Fibroblast of mammary gland (primary cell): ENCODE data around the gene SGCA.

ENCODE experiments used
- DNase-seq: peaks from one replicate; pipeline ENCODE4 v3.0.0-alpha.2; 2010; ENCODE audit warnings: low read depth
- H3K4me3 ChIP-seq: 2 replicates; pipeline ENCODE4 v1.5.1; 2011; ENCODE audit warnings: low read depth, mild to moderate bottlenecking, low read length, moderate library complexity; ENCODE audit not compliant: control insufficient read depth
- TF ChIP-seq, protein P1 (sequence below): conservative IDR thresholded peaks from 2 replicates; pipeline ENCODE4 v1.5.1; 2011; ENCODE audit warnings: low read depth, low read length, inconsistent platforms; ENCODE audit not compliant: control insufficient read depth, insufficient read depth

The SGCA gene

DNA sequence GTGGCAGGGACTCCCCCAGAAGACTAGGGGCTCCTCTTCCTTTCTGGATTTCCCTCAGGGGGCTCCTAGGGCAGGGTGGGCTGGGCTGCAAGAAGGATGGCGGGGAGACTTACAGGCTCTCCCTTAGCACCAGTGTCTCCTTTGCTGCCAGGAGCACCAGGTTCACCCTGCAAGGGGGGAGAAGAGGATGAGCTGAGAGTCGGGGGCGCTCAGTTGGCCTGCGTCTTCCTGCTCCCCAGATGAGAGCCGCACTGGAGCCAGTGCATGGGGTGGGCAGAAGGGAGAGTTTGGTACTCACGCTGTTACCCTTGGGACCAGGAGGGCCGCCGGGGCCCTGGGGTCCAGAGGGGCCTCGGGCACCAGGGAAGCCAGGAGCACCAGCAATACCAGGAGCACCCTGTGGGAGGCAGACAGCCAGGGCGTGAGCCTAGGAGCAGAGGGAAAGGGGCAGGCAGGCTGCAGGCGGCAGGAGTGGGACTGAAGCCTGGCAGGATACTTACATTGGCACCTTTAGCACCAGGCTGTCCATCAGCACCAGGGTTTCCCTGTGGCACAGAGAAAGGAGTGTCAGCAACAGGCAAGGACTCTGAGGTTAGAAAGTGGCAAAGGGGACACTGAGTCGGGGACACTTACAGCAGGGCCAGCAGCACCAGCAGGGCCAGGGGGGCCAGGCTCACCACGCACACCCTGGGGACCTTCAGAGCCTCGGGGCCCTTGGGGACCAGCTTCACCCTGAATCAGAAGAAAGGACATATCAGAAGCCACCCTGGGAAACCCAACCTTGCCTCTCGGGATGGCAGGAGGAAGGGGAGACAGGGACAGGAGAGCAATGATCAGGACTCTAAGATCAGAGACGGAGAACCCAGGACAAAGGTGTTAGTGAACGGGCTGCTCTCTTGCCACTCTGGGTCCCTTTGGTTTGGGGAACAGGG lies 29.4 kb downstream of the SGCA start:
- H3K4me3 ChIP-seq = peak overlapping the region; percentile 100
- DNase-seq = peak; percentile 60
- TF ChIP-seq, protein P1, sequence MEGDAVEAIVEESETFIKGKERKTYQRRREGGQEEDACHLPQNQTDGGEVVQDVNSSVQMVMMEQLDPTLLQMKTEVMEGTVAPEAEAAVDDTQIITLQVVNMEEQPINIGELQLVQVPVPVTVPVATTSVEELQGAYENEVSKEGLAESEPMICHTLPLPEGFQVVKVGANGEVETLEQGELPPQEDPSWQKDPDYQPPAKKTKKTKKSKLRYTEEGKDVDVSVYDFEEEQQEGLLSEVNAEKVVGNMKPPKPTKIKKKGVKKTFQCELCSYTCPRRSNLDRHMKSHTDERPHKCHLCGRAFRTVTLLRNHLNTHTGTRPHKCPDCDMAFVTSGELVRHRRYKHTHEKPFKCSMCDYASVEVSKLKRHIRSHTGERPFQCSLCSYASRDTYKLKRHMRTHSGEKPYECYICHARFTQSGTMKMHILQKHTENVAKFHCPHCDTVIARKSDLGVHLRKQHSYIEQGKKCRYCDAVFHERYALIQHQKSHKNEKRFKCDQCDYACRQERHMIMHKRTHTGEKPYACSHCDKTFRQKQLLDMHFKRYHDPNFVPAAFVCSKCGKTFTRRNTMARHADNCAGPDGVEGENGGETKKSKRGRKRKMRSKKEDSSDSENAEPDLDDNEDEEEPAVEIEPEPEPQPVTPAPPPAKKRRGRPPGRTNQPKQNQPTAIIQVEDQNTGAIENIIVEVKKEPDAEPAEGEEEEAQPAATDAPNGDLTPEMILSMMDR = peak; percentile 37

DNA sequence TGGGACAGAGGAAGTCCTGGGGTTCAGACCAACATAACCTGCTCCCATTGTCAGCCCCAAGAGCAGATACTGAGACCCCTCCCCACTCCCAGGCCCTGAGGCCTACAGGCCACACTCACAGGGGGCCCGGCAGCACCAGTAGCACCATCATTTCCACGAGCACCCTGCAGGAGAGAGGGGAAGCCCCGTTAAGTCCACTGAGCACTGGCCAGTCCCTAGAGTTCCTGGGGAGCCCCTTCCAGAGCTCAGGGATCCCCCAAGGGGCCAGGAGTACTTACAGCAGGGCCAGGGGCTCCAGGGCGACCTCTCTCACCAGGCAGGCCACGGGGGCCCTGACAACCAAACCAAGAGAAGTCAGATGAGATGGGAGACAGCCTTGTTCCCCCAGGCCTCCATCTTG lies 30.2 kb downstream of the SGCA start:
- no peak for DNase-seq
- TF ChIP-seq, protein P1 = no peak
- peak overlapping the region; percentile 100 for H3K4me3 ChIP-seq

DNA sequence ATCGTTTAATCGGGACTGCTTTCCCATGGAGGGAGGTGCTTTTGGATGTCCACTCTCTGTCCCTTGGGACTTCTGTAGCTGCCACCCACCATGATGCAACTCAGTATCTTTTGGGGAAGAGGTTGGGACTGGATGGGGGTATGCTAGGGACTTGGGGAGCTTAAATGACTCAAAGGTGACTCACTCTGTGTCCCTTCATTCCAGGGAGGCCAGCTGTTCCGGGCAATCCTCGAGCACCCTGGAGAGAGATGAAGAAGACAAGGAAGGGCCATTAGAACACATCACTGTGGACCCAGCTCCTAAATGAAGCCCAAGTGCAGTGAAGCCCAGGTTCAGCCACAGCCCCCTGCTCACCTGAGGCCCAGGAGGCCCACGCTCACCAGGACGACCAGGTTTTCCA lies 31.0 kb downstream of the SGCA start:
- H3K4me3 ChIP-seq = peak overlapping the region; percentile 100
- DNase-seq = peak; percentile 91
- TF ChIP-seq, protein P1 = no peak

DNA sequence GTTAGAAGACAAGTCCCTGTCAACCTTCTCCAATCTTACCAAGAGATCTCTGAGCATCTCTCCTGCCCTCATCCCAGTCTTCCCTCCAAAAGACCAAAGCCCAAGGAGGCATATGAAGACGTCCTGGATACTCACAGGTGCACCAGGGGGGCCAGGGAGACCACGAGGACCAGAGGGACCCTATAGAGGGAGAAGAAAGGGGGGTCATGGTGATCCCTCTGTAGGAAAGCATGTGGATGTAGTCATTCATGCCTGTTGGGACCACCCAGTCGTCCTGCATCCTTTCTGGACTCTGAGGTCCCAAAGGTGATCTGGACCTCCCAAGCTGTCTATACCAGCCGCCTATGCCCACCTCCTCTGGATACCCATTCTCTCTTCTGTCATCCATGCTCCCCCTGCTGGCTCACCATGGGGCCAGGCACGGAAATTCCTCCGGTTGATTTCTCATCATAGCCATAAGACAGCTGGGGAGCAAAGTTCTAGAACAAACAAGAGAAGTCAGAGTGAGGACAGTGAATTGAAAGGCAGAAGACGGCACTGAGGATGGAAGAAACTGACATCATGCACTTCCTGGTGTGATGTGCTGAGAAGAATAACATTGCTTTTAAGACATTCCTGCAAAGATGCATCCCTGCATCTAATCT lies 32.3 kb downstream of the SGCA start:
- peak overlapping the region; percentile 100 for H3K4me3 ChIP-seq
- DNase-seq = peak; percentile 73
- TF ChIP-seq, protein P1 = peak; percentile 61

DNA sequence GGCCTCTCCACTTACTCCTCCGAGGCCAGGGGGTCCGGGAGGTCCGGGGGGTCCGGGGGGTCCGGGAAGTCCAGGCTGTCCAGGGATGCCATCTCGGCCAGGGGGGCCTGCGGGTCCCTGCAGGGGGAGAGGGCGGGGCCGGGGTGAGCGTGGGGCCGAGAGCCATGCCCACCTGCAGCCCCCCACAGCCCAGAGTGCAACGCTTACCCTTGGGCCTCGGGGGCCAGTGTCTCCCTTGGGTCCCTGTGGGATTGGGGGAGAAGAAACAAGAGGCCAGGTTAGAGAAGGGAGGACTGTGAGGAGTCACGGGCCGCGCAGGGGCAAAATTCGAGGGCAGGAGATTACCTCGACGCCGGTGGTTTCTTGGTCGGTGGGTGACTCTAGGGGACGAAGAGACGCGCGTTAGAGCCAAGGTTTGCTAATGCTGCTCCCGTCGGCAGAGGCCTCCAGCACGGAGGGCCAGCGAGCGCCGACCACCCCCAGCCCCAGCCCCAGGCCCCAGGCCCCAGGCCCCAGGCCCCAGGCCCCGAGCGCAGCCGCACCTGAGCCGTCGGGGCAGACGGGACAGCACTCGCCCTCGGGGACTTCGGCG lies 33.5 kb downstream of the SGCA start:
- peak overlapping the region; percentile 100 for H3K4me3 ChIP-seq
- TF ChIP-seq, protein P1 = no peak
- DNase-seq = no peak

DNA sequence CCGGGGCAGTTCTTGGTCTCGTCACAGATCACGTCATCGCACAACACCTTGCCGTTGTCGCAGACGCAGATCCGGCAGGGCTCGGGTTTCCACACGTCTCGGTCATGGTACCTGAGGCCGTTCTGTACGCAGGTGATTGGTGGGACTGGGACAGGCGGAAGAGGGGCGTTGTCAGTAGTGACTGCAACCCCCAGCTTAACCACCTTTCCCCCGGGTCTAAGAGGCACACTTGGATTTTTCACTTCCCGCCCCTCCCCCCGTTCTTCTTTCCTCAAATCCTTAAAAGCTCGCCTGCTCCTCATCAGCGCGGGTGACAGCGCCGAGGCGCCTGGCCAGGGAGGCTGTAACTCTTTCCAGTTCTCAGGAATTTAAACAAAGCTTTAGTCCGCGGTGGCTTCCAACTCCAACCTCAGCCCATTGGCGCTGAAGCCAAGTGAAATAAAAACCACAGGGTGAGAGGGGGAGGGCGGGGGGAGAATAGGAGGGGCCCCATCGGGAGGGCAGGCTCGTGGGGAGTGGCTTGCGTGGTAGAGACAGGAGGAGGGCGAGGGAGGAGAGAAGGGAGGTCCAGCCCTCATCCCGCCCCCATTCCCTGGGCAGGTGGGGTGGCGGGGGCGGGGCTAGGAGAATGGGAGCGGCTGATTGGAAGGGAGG lies 34.1 kb downstream of the SGCA start:
- TF ChIP-seq, protein P1 = no peak
- DNase-seq = peak; percentile 94
- H3K4me3 ChIP-seq = peak overlapping the region; percentile 100
